Measurements from ENCODE around the gene ZNF32.

Gene ZNF32

GRCh38 chr10:43681721-43682120 is 33.0 kb upstream of the ZNF32 start:
- no peak for DNase-seq

- DNase-seq: no peak
Measured at GRCh38 chr10:43681220-43681619, 32.5 kb upstream of the ZNF32 start.

GRCh38 chr10:43680035-43680434 is 31.4 kb upstream of the ZNF32 start:
- DNase-seq: no peak

GRCh38 chr10:43679509-43679908 is 30.8 kb upstream of the ZNF32 start:
- DNase-seq: no peak

GRCh38 chr10:43678654-43679053 is 30.0 kb upstream of the ZNF32 start:
- DNase-seq: no peak

GRCh38 chr10:43676901-43677300 is 28.2 kb upstream of the ZNF32 start:
- DNase-seq: no peak

- DNase-seq: no peak
Measured at GRCh38 chr10:43676331-43676730, 27.6 kb upstream of the ZNF32 start.

GRCh38 chr10:43674553-43675210 is 26.0 kb upstream of the ZNF32 start:
- DNase-seq: no peak

- no peak for DNase-seq
Measured at GRCh38 chr10:43673471-43673870, 24.8 kb upstream of the ZNF32 start.

- peak; percentile 66 for DNase-seq
Measured at GRCh38 chr10:43671659-43672531, 23.2 kb upstream of the ZNF32 start.

- DNase-seq: no peak
Measured at GRCh38 chr10:43669386-43669785, 20.7 kb upstream of the ZNF32 start.

- DNase-seq: no peak
Measured at GRCh38 chr10:43667761-43668386, 19.2 kb upstream of the ZNF32 start.

GRCh38 chr10:43667317-43667731 is 18.6 kb upstream of the ZNF32 start:
- peak; percentile 85 for DNase-seq

GRCh38 chr10:43666552-43666951 is 17.9 kb upstream of the ZNF32 start:
- no peak for DNase-seq

GRCh38 chr10:43665054-43665453 is 16.4 kb upstream of the ZNF32 start:
- no peak for DNase-seq

GRCh38 chr10:43658227-43658626 is 9.5 kb upstream of the ZNF32 start:
- no peak for DNase-seq

- DNase-seq: no peak
Measured at GRCh38 chr10:43655311-43655710, 6.6 kb upstream of the ZNF32 start.

- no peak for DNase-seq
Measured at GRCh38 chr10:43653746-43654145, 5.1 kb upstream of the ZNF32 start.

GRCh38 chr10:43649185-43649523 is 473 bp upstream of the ZNF32 start:
- DNase-seq: no peak

GRCh38 chr10:43648095-43648397 is 635 bp downstream of the ZNF32 start:
- DNase-seq: no peak

GRCh38 chr10:43647576-43647975 is 1.1 kb downstream of the ZNF32 start:
- DNase-seq: no peak

- no peak for DNase-seq
Measured at GRCh38 chr10:43645866-43646265, 2.8 kb downstream of the ZNF32 start.

GRCh38 chr10:43644252-43644651 is 4.4 kb downstream of the ZNF32 start:
- DNase-seq: no peak

GRCh38 chr10:43640603-43641002 is 8.1 kb downstream of the ZNF32 start:
- no peak for DNase-seq
